Glutamatergic neuron (in vitro differentiated cells): ENCODE results near the gene PCDHA11. TPM values are rescaled to one million over a fixed set of nuclear protein-coding genes. Genes with fewer than 3 reads are reported as not detected.

ENCODE experiments used
- DNase-seq: peaks from one replicate; pipeline ENCODE4 v3.0.0; 2022
- H3K27ac Mint-ChIP-seq: one replicate; pipeline ENCODE4 v1.8.0; 2020; ENCODE audit warnings: mild to moderate bottlenecking, mixed read lengths, inconsistent platforms; ENCODE audit not compliant: unreplicated experiment
- H3K27me3 Mint-ChIP-seq: one replicate; pipeline ENCODE4 v1.8.0; 2020; ENCODE audit warnings: mild to moderate bottlenecking, moderate library complexity, mixed read lengths, inconsistent platforms; ENCODE audit not compliant: unreplicated experiment
- H3K36me3 Mint-ChIP-seq: one replicate; pipeline ENCODE4 v1.8.0; 2020; ENCODE audit warnings: mild to moderate bottlenecking, mixed read lengths, inconsistent platforms; ENCODE audit not compliant: unreplicated experiment
- H3K4me1 Mint-ChIP-seq: one replicate; pipeline ENCODE4 v1.8.0; 2020; ENCODE audit warnings: mild to moderate bottlenecking, low read depth, mixed read lengths, inconsistent platforms; ENCODE audit not compliant: unreplicated experiment
- H3K4me3 Mint-ChIP-seq: one replicate; pipeline ENCODE4 v1.8.0; 2020; ENCODE audit warnings: mild to moderate bottlenecking, mixed read lengths, inconsistent platforms; ENCODE audit not compliant: unreplicated experiment
- H3K9me3 Mint-ChIP-seq: one replicate; pipeline ENCODE4 v1.8.0; 2020; ENCODE audit warnings: mild to moderate bottlenecking, moderate library complexity, mixed read lengths, inconsistent platforms; ENCODE audit not compliant: unreplicated experiment
- CTCF ChIP-seq: fragments of 200-600 bp; sonication (generic); IDR thresholded peaks from one replicate; pipeline ENCODE4 v1.5.0; 2021; ENCODE audit not compliant: partially characterized antibody, unreplicated experiment
- total RNA-seq: library from RNA; stranded (reverse); fragmentation: NEBNext Ultra II Directional; extraction: Animal tissue kit (Norgen Biotek cat#: 25700); gene quantifications from one replicate; pipeline ENCODE4 v1.2.1, GENCODE V29; 2021; ENCODE audit not compliant: unreplicated experiment

PCDHA11 gene
- total RNA-seq, 1 donor from 2014 or later, result 23.2 TPM

- no peaks in the 10 kb centered on the region for H3K4me1 Mint-ChIP-seq
- H3K27ac Mint-ChIP-seq, result no peak within 1 kb of the TSS
- no peaks in the 10 kb centered on the region for H3K27me3 Mint-ChIP-seq
- DNase-seq, result no peak
- H3K36me3 Mint-ChIP-seq, result peaks cover 36% of the 10 kb centered on the region
- peak within 1 kb of the TSS; percentile 47 for H3K4me3 Mint-ChIP-seq
- TF ChIP-seq CTCF, result no peak
- peaks cover 4% of the 10 kb centered on the region for H3K9me3 Mint-ChIP-seq
Observed at GRCh38 chr5:140881889-140882590, 13.3 kb downstream of the PCDHA11 start, which contains the start of gene PCDHA13. PCDHA13 (plus strand) TSS chr5:140882124; CDS start chr5:140882269, 145 bp downstream.

GRCh38 chr5:140882591-140882899 lies 13.8 kb downstream of the PCDHA11 start:
- Mint-ChIP-seq H3K9me3 (peaks cover 3% of the 10 kb centered on the region), H3K4me3 (peak overlapping the region; percentile 47), H3K27me3 (no peaks in the 10 kb centered on the region), H3K27ac (no peak overlapping the region), H3K36me3 (peaks cover 34% of the 10 kb centered on the region), H3K4me1 (no peaks in the 10 kb centered on the region)
- no peak for TF ChIP-seq CTCF
- DNase-seq, result no peak

GRCh38 chr5:140883373-140883772 lies 14.6 kb downstream of the PCDHA11 start:
- no peak for TF ChIP-seq CTCF
- H3K27ac Mint-ChIP-seq, result no peak overlapping the region
- H3K36me3 Mint-ChIP-seq, result peaks cover 32% of the 10 kb centered on the region
- no peak for DNase-seq
- no peaks in the 10 kb centered on the region for H3K4me1 Mint-ChIP-seq
- no peaks in the 10 kb centered on the region for H3K27me3 Mint-ChIP-seq
- H3K9me3 Mint-ChIP-seq, result peaks cover 3% of the 10 kb centered on the region
- no peak overlapping the region for H3K4me3 Mint-ChIP-seq

- peaks cover 3% of the 10 kb centered on the region for H3K9me3 Mint-ChIP-seq
- no peak overlapping the region for H3K27ac Mint-ChIP-seq
- no peaks in the 10 kb centered on the region for H3K4me1 Mint-ChIP-seq
- TF ChIP-seq CTCF, result no peak
- no peaks in the 10 kb centered on the region for H3K27me3 Mint-ChIP-seq
- no peak overlapping the region for H3K4me3 Mint-ChIP-seq
- DNase-seq, result no peak
- H3K36me3 Mint-ChIP-seq, result peaks cover 27% of the 10 kb centered on the region
Observed at GRCh38 chr5:140883927-140884697, 15.4 kb downstream of the PCDHA11 start.

GRCh38 chr5:140916325-140916724 lies 47.6 kb downstream of the PCDHA11 start:
- H3K27ac Mint-ChIP-seq, result no peak overlapping the region
- H3K4me1 Mint-ChIP-seq, result no peaks in the 10 kb centered on the region
- H3K36me3 Mint-ChIP-seq, result peaks cover 29% of the 10 kb centered on the region
- TF ChIP-seq CTCF, result no peak
- DNase-seq, result no peak
- no peaks in the 10 kb centered on the region for H3K27me3 Mint-ChIP-seq
- H3K4me3 Mint-ChIP-seq, result no peak overlapping the region
- no peaks in the 10 kb centered on the region for H3K9me3 Mint-ChIP-seq
